Measurements from ENCODE around the gene MRPL12.

MRPL12 gene

DNA sequence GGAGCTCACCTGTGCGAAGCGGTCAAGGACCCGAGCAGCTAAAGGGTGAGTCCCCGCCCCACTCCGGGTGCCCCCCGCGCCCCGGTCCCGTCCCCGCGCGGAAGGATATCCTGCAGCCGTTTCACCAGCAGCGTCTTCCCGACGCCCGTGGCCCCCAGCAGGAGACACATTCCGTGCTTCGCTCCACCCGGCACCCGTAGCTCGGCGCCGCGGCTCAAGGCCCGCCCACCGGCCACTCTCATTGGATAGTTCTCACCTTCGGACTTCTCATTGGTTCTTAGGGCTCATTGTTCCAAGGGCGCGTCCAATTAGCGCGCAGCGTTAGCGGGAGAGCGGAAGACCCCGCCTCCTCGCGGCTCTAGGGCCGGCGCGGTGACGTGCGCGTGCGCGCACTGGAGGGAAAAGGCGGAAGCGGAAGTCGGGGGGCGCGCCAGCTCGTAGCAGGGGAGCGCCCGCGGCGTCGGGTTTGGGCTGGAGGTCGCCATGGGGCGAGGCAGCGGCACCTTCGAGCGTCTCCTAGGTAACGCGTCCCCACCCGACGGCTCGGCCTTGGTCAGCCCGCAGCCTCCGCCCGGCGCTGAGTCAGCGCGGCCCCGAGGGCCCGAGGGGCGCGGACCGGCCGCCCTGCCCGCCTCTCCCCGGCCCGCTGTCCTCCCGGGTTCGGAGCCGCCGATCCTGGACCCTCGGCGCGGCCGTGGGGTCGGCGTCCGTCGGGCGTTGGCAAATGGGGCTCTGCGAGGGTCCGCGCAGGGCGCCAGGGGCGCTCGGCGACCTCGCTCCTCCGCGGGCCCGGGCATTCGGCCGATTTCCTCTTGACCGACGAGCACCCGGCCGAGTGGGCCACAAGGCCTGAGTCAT, 19.4 kb upstream of the MRPL12 start, which contains the start of the genes ARL16 and HGS:
Gene ARL16, minus strand, starts transcription at position 214 of the 858 bp plus-strand sequence. Its CDS starts 44 bp downstream, at position 170.
Gene HGS, plus strand, starts transcription at position 428 of the 858 bp plus-strand sequence. Its CDS starts 56 bp downstream, at position 484.
- no peaks in the 10 kb centered on the region for H3K27me3 ChIP-seq (ENCODE audit: control insufficient read depth, insufficient read depth, low read length)
- H3K9me3 ChIP-seq (ENCODE audit: control insufficient read depth, low read length), result no peaks in the 10 kb centered on the region
- H3K36me3 ChIP-seq (ENCODE audit: control insufficient read depth, insufficient read depth, low read length), result no peaks in the 10 kb centered on the region
- peaks cover 50% of the 10 kb centered on the region for H3K79me2 ChIP-seq
- H2AFZ ChIP-seq, result peak within 1 kb of the TSS; percentile 86
- H3K27ac ChIP-seq, result peak within 1 kb of the TSS; percentile 63
- peak within 1 kb of the TSS; percentile 94 for H3K4me3 ChIP-seq (ENCODE audit: low read depth, low read length)
- peaks cover 11% of the 10 kb centered on the region for H3K4me1 ChIP-seq
- H3K4me2 ChIP-seq (ENCODE audit: low read length), result peak within 1 kb of the TSS; percentile 88
- TF ChIP-seq CTCF (IDR thresholded peaks at IDR 0.05), result no peak
- peak within 1 kb of the TSS; percentile 58 for H3K9ac ChIP-seq

DNA sequence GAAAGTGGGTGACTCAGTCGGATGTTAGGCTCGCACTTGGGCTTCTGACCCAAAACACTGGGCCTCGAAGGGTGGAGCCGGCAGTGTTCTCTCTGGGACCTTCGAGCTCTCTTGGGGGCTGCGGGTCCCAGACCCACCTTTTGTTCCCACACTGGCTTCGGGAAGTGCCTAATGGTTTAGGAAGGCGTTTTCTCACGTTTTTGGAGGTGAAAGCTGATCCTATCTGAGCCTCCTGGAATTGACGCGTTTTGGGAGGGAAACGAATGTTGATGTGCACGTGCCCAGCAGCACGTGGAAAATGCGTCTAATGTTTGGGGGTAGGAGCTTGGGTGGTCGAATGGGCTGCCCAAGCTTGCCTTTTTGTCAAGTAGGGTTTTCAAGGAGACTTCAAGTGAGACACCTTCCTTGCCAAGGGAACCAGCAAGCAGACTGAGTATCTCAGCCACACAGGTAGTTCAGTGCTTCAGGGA, 18.7 kb upstream of the MRPL12 start:
- Histone ChIP-seq H2AFZ (peak overlapping the region; percentile 86), H3K27ac (no peak overlapping the region)

GRCh38 chr17:81685108-81685507, 18.1 kb upstream of the MRPL12 start:
- Histone ChIP-seq H3K4me2 (ENCODE audit: low read length) (peak overlapping the region; percentile 88), H3K27ac (no peak overlapping the region), H2AFZ (no peak overlapping the region), H3K79me2 (peaks cover 55% of the 10 kb centered on the region), H3K4me3 (ENCODE audit: low read depth, low read length) (peak overlapping the region; percentile 72), H3K36me3 (ENCODE audit: control insufficient read depth, insufficient read depth, low read length) (no peaks in the 10 kb centered on the region), H3K9ac (no peak overlapping the region), H3K4me1 (peaks cover 11% of the 10 kb centered on the region), H3K9me3 (ENCODE audit: control insufficient read depth, low read length) (no peaks in the 10 kb centered on the region), H3K27me3 (ENCODE audit: control insufficient read depth, insufficient read depth, low read length) (no peaks in the 10 kb centered on the region)
- TF ChIP-seq CTCF (IDR thresholded peaks at IDR 0.05), result no peak

More for the DNA sequence above, 18.7 kb upstream of the MRPL12 start:
- TF ChIP-seq CTCF (IDR thresholded peaks at IDR 0.05), result no peak
- Histone ChIP-seq H3K4me3 (ENCODE audit: low read depth, low read length) (peak overlapping the region; percentile 72), H3K36me3 (ENCODE audit: control insufficient read depth, insufficient read depth, low read length) (no peaks in the 10 kb centered on the region), H3K9ac (peak overlapping the region; percentile 3), H3K27me3 (ENCODE audit: control insufficient read depth, insufficient read depth, low read length) (no peaks in the 10 kb centered on the region), H3K4me2 (ENCODE audit: low read length) (peak overlapping the region; percentile 88), H3K4me1 (peaks cover 11% of the 10 kb centered on the region), H3K79me2 (peaks cover 55% of the 10 kb centered on the region), H3K9me3 (ENCODE audit: control insufficient read depth, low read length) (no peaks in the 10 kb centered on the region)

DNA sequence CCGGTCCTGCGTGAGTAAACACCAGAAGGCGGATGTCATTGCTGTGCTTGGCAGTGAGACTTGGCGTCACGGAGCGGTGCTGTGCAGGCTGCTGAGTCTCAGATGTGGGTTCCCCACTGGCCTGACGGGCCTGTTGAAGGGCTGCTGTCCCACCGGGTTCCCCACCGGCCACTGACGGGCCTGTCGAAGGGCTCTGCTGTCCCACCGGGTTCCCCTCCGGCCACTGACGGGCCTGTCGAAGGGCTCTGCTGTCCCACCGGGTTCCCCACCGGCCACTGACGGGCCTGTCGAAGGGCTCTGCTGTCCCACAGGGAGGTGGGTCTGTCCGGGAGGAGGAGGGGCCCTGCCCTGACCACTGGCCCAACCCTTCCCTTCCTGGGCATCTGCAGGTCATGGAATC, 16.6 kb upstream of the MRPL12 start:
- no peak for TF ChIP-seq CTCF (IDR thresholded peaks at IDR 0.05)
- Histone ChIP-seq H3K4me2 (ENCODE audit: low read length) (no peak overlapping the region), H3K9ac (no peak overlapping the region), H3K4me3 (ENCODE audit: low read depth, low read length) (no peak overlapping the region), H3K4me1 (peaks cover 11% of the 10 kb centered on the region), H3K27me3 (ENCODE audit: control insufficient read depth, insufficient read depth, low read length) (no peaks in the 10 kb centered on the region), H3K36me3 (ENCODE audit: control insufficient read depth, insufficient read depth, low read length) (no peaks in the 10 kb centered on the region), H3K27ac (no peak overlapping the region), H3K79me2 (peaks cover 56% of the 10 kb centered on the region), H3K9me3 (ENCODE audit: control insufficient read depth, low read length) (no peaks in the 10 kb centered on the region), H2AFZ (no peak overlapping the region)

Measured in parathyroid adenoma (tissue), 2 donors.